Vagina (tissue), 2 donors: ENCODE measurements around the gene ZNF516.

Experiments used
- POLR2A ChIP-seq, 2 donors: fragments of 450-650 bp; IDR thresholded peaks; one replicate each; pipeline ENCODE4 v1.6.1; 2017; ENCODE audit warnings: antibody characterized with exemption in 2 of 2, mild to moderate bottlenecking in 2 of 2, moderate library complexity in 2 of 2
- TF ChIP-seq, protein P1 (sequence below), 3 experiments: fragments of 450-650 bp in 2 of 3; fragments of 200-600 bp in 1 of 3; sonication (generic) in 1 of 3; IDR thresholded peaks; one replicate each; pipeline ENCODE4 v1.5.1; 2017 to 2019; ENCODE audit warnings: antibody characterized with exemption in 3 of 3, mild to moderate bottlenecking in 2 of 3, moderate library complexity in 2 of 3

DNA sequence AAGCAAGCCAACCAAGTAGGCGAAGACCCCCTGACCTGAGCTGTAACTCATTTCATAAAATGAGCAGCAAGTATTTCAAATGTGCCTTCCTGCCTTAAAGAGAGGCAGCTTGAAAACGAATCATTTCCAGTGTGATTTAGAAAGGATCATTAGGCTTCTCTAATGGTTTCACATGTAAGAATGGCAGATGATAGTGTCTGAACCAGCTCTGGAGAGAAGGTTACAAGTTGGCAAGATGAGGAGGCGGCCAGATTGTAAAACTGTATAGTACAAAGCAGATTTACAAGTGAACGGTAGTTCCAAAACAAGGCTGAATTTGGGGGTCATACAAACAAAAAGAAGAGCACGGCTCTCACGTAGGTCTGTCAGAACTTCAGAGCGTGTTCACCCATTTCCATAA lies 132.4 kb downstream of the ZNF516 start:
- TF ChIP-seq POLR2A (IDR thresholded peaks at IDR 0.05): no peak
- TF ChIP-seq, protein P1, sequence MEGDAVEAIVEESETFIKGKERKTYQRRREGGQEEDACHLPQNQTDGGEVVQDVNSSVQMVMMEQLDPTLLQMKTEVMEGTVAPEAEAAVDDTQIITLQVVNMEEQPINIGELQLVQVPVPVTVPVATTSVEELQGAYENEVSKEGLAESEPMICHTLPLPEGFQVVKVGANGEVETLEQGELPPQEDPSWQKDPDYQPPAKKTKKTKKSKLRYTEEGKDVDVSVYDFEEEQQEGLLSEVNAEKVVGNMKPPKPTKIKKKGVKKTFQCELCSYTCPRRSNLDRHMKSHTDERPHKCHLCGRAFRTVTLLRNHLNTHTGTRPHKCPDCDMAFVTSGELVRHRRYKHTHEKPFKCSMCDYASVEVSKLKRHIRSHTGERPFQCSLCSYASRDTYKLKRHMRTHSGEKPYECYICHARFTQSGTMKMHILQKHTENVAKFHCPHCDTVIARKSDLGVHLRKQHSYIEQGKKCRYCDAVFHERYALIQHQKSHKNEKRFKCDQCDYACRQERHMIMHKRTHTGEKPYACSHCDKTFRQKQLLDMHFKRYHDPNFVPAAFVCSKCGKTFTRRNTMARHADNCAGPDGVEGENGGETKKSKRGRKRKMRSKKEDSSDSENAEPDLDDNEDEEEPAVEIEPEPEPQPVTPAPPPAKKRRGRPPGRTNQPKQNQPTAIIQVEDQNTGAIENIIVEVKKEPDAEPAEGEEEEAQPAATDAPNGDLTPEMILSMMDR (IDR thresholded peaks at IDR 0.05): no peak
